ENCODE data around the gene PEX14. TPM values are rescaled to one million over a fixed set of nuclear protein-coding genes. Genes with fewer than 3 reads are reported as not detected.

PEX14 gene
- total RNA-seq, 4 donors from 2014 or later: 16.3 to 29.7 (median 26.2) TPM

DNA sequence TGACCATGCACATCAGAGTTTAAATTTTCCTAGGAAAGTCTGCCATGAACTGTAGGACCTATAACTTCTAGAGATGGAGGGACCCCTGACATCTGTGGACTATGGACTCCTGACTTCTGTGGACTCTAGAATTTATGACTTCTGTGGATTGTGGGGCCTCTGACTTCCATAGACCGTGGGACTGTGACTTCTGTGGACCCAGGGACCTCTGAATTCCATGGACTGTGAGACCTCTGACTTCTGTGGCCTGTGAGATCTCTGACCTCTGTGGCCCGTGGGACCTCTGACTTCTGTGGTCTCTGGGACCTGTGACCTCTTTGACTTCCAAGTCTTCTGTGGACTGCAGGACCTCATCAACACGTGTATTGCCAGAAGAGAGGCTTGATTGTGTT, 36.7 kb downstream of the PEX14 start:
- Histone ChIP-seq H3K4me3 (no peak overlapping the region), H3K27me3 (no peaks in the 10 kb centered on the region), H3K4me1 (peaks cover 0 to 29% (median 4%) of the 10 kb centered on the region in 4 donors), H3K27ac (peak overlapping the region; percentile 23 to 68 (median 59)), H3K36me3 (no peaks in the 10 kb centered on the region), H3K9me3 (no peaks in the 10 kb centered on the region)
- DNase-seq: peak in 1 of 3 donors; percentile 21
- TF ChIP-seq, protein P1, sequence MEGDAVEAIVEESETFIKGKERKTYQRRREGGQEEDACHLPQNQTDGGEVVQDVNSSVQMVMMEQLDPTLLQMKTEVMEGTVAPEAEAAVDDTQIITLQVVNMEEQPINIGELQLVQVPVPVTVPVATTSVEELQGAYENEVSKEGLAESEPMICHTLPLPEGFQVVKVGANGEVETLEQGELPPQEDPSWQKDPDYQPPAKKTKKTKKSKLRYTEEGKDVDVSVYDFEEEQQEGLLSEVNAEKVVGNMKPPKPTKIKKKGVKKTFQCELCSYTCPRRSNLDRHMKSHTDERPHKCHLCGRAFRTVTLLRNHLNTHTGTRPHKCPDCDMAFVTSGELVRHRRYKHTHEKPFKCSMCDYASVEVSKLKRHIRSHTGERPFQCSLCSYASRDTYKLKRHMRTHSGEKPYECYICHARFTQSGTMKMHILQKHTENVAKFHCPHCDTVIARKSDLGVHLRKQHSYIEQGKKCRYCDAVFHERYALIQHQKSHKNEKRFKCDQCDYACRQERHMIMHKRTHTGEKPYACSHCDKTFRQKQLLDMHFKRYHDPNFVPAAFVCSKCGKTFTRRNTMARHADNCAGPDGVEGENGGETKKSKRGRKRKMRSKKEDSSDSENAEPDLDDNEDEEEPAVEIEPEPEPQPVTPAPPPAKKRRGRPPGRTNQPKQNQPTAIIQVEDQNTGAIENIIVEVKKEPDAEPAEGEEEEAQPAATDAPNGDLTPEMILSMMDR (IDR thresholded peaks at IDR 0.05): no peak
- no peak for TF ChIP-seq POLR2A (IDR thresholded peaks at IDR 0.05)

DNA sequence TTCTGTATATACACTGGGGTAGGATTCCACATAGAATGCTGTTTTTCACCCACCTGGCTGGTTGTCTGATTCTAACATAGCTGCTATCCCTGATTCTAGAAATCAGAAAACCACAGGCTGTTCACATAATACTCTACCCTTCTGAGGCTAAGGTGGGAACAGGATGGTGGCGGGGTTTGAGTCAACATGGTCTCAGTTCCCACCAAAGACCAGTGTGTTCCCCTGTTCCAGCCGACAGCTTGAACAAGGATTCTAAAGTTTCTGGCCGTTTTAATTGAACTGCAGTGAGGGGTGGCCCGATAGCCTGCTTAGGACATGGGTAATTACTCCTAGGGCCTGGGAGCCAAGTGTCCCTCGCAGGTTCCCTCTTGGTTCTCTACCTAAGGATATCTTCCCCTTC, 38.4 kb downstream of the PEX14 start:
- no peak for DNase-seq
- TF ChIP-seq POLR2A (IDR thresholded peaks at IDR 0.05): no peak
- TF ChIP-seq, protein P1 (IDR thresholded peaks at IDR 0.05): no peak
- H3K27ac ChIP-seq: peak overlapping the region in 2 of 4 donors; percentile 10 to 38

DNA sequence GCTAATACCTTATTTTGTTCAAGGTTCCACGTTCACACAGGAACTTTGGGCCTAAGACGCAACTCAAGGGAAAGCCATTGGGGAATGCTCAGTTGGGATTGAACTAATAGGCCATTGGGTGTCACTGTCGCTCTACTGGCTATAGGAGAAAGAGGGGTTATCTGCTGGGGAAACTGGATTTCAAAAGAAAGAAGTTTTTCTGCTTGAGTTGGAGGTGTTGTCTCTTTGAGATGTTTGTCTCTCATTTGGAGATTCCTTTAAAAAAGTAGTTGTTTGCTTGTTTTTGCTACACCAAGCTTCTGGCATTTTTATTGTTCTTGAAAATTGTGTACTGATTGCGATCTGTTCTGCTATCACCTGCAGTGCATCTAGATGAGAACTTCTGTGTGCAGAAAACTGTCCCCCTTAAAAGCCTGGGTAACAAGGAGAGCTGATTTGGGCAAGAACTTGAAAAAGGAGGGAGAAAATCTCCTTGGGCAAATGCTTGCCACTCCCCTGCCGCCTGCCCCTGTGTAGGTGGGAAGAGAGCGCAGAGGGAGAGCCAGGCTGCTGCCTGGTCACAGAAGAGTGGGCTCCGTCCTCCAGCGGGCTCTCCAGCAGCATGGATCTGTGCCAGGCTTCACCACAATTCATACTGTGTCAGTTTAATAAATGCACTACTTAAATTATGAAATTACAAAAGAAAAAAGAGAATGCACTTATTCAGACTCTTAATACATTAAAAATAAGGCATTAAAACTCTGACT, 39.9 kb downstream of the PEX14 start:
- Histone ChIP-seq H3K36me3 (no peaks in the 10 kb centered on the region), H3K27me3 (no peaks in the 10 kb centered on the region), H3K27ac (no peak overlapping the region), H3K4me3 (no peak overlapping the region), H3K4me1 (peaks cover 0 to 27% (median 4%) of the 10 kb centered on the region in 4 donors), H3K9me3 (no peaks in the 10 kb centered on the region)
- TF ChIP-seq POLR2A (IDR thresholded peaks at IDR 0.05): no peak
- TF ChIP-seq, protein P1 (IDR thresholded peaks at IDR 0.05): peak in 4 of 6 experiments; percentile 19 to 48 (median 40)
- no peak for DNase-seq

More for the DNA sequence above, 38.4 kb downstream of the PEX14 start:
- Histone ChIP-seq H3K4me3 (no peak overlapping the region), H3K4me1 (peaks cover 0 to 29% (median 4%) of the 10 kb centered on the region in 4 donors), H3K27me3 (no peaks in the 10 kb centered on the region), H3K9me3 (no peaks in the 10 kb centered on the region), H3K36me3 (no peaks in the 10 kb centered on the region)

DNA sequence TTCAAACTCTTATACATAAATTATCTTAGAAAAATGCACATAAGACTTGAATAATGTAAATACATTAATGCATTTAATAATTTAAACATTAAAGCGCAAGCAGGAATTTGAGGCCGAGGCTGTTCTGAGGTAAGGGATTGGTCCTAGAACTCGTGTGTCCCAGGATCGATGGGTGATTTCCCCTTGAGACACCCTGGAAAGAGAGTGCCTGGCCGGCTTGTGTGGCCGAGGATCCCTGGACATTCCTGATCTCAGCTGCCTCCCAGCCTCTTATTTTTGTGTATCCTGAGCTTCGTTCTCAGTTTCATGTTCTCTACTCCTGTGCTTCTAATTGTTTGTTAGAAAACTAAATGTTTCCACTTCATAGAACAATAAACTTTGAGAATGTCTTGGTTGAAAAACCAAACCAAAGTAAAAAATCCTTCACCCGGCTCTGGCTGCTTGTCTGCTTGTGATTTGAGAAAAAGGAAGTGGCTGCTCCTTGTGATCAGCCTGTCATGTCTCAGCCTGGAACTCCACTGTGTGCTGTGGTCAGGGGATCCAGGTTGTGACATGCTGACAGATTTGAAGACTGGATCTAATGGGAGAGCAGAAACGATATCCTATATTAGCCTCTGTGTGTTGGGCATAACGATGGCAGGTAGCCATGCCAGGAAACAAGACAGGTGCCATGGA, 40.7 kb downstream of the PEX14 start:
- Histone ChIP-seq H3K36me3 (no peaks in the 10 kb centered on the region), H3K4me3 (no peak overlapping the region), H3K27ac (no peak overlapping the region), H3K9me3 (no peaks in the 10 kb centered on the region), H3K4me1 (peaks cover 0 to 19% (median 2%) of the 10 kb centered on the region in 4 donors), H3K27me3 (no peaks in the 10 kb centered on the region)
- DNase-seq: no peak
- TF ChIP-seq POLR2A (IDR thresholded peaks at IDR 0.05): no peak
- TF ChIP-seq, protein P1 (IDR thresholded peaks at IDR 0.05): no peak

DNA sequence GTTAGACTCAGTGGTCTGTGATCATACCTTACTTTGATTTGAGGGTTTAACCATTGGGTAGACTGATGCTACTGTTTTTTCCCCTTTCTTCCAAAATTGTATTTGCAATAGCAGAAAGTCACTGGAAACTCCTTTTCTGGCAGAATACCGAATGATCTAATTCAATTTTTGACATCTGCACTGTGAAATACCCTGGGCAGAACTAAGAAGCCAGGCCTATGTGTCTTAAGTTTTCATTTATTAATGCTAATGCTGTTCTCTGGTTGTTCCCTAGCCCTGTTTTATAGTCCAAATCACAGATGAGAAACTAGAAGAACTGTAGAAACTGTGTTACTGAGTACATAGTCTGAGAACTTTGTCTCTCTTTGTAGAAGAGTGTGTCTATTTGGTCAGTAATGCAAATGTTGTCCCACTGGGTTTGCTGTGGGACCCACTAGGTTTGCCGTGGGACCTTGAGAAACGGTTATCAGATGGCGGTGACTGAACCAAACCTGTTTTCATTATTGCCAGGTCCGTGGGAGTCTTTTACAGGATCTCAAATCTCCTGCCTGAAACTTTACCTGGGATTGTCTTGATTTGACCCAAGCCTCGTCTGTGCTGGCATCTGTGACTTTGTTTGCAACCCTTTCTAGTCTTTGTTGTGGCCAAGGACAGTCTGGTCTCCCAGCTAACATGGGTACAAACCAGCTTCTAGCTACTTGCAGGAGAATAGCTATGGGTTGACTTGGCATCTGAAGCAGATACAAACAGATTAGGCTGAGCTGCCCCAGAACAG, 41.4 kb downstream of the PEX14 start:
- H3K27ac ChIP-seq: no peak overlapping the region
- TF ChIP-seq, protein P1 (IDR thresholded peaks at IDR 0.05): no peak
- TF ChIP-seq POLR2A (IDR thresholded peaks at IDR 0.05): no peak
- no peak for DNase-seq

More for the DNA sequence above, 41.4 kb downstream of the PEX14 start:
- Histone ChIP-seq H3K9me3 (no peaks in the 10 kb centered on the region), H3K4me3 (no peak overlapping the region), H3K27me3 (no peaks in the 10 kb centered on the region), H3K36me3 (no peaks in the 10 kb centered on the region), H3K4me1 (peaks cover 0 to 12% (median 0%) of the 10 kb centered on the region in 4 donors)
